Bone marrow (tissue), 2 donors: ENCODE measurements around the gene KPRP.

Experiments used
- DNase-seq, 2 donors: peaks; one replicate each; lab custom pipeline; 2025; lab: John Stamatoyannopoulos, UW

The KPRP gene, protein sequence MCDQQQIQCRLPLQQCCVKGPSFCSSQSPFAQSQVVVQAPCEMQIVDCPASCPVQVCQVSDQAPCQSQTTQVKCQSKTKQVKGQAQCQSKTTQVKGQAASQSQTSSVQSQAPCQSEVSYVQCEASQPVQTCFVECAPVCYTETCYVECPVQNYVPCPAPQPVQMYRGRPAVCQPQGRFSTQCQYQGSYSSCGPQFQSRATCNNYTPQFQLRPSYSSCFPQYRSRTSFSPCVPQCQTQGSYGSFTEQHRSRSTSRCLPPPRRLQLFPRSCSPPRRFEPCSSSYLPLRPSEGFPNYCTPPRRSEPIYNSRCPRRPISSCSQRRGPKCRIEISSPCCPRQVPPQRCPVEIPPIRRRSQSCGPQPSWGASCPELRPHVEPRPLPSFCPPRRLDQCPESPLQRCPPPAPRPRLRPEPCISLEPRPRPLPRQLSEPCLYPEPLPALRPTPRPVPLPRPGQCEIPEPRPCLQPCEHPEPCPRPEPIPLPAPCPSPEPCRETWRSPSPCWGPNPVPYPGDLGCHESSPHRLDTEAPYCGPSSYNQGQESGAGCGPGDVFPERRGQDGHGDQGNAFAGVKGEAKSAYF

DNA sequence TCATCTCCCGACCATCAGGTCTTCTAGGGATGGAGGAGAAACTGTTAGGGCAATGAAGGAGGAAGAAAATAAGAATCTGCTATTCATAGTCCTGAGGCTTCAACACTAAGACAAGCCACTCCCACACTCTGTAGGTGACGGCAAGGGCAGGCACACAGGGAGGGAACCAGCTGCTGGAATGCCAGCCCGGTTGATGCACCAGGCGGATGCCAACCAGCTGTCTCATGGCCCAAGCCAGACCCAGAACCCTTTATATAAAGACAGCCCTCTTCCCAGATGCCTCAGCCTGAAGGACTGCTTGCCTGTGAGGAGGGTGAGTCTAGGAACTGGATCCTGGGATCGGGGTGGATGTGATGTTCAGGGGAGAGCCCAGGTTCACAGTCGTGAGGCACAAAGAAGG is at the start of gene KPRP:
TSS of gene KPRP (plus strand) at position 279 of the 400 bp plus-strand sequence. CDS start 1,564 bp downstream, outside the sequence.
- no peak for DNase-seq

DNA sequence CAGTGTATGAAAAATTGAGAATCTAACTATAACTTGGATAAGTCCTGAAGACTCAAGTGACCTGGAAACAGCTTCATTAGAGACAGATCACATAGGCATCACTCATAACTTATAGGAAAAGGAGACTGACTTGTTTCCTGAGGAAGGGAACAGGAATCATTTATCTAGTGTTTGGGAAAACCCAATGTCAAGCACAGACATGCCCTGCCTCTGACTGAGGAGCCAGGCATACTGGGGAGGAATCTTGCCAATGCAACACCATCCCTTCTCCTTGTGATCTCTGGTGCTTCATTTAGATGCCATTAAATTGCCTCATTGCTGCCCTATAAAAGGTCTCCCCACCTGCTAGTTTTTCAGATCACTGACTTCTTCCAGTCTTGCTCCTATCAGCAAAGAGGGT is 39.6 kb upstream of the KPRP start:
- DNase-seq, result no peak

DNA sequence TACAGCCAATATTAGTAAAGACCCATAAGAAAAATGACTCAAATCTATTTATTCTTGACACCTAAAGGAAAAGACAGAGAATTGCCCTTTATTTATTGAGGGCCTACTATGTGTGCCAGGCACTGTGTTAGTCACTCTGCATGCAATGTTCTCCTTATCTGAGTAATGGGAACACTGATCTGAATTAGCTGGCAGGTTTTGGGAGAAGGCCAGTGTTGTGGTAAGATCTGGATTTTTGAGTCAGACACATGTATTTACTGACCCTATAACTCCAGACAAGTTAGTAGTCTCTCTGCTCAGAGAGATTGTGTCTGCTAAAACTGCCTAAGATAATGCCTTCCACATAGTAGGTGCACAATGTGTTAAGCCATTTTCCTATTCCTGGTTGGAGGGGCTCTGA is 32.6 kb upstream of the KPRP start:
- no peak for DNase-seq

DNA sequence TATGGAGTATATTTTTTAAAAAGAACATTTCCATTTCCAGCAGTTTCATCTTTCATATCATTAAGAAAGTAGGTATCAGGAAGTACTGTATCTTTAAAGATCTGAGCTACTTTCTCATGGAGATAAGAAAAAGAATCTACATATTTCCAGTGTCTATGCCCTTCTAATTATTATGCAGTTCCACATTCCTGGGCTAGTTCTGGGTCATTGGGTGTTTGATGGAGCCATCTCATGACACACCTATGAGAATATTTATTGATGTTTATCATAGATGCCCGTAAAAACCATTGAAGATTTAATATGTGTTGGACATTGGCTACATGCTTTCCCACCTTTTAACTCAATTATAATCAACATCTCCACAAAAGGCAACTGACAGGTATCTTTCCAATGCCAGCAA is 28.8 kb upstream of the KPRP start:
- no peak for DNase-seq

DNA sequence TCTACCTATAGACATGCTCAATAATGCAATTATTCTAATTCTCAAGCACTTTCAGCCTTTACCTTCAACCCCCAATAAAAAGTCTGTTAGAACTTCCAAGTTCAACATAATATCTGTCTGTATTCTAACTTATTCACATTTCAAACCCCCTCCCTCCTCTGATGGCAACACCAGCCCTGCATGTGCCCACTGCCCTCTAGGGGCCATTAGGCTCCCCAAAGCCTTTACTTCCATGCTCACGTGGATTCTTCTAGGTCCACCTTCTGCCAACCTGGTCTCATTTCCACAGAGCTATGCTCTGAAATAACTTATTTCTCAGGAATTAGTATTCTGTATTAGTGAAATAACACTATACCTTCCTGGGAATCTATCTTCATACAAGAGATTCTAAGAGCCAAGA is 22.2 kb upstream of the KPRP start:
- DNase-seq, result no peak

DNA sequence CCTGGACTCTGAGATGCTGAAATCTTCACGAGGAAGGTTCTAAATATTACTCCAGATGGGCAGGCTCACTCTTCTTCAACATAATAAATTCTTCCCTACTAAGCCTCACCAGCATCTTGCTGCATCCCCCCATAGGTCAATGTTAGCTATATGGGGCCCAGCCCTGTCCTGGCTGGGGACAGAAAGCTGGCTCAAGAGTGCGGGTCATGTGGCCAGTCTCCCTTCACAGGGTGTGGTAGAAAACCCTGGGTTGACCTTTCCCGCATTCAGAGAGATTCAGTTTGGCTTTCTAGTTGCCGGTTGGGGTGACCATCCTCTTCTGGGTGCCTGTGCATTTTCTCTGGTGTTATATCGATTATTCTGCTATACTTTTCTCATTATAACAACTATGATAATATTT is 19.8 kb upstream of the KPRP start:
- no peak for DNase-seq

DNA sequence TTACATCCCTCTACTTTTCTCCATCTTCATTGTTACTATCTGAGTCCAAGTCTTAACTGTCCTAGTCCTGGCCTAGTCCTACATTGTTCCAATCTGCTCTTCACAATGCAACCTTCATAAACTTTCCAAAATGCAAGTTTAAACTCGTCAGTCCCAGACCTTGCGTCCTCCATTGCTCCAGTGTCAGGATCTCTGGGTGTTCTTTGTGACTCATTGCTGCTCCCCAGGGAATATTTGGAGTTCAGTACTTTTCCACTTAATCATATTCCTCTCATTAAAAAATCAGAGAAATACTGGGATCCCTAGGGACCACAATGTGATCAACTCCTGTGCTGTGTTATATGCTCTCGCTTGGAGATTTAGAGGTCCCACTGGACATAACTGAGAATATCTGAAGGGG is 18.0 kb upstream of the KPRP start:
- DNase-seq, result no peak

DNA sequence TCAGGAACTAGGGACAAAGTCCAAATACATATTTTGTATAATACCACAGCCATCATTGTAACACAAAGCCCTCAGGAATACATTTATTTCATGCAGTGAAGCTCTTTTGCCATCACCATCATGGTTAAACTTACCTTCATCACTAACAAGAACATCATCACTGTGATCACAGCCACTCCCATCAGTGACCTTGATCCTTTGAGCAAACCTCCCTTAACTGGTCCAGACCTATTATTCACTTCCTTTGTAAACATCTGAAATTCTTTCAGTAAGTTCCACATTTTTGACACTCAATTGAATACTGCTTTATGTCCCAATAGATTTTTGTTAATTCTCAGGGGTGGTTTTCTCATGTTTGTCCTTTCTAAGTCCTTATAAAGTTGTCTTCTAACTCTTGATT is 16.2 kb upstream of the KPRP start:
- DNase-seq, result no peak

DNA sequence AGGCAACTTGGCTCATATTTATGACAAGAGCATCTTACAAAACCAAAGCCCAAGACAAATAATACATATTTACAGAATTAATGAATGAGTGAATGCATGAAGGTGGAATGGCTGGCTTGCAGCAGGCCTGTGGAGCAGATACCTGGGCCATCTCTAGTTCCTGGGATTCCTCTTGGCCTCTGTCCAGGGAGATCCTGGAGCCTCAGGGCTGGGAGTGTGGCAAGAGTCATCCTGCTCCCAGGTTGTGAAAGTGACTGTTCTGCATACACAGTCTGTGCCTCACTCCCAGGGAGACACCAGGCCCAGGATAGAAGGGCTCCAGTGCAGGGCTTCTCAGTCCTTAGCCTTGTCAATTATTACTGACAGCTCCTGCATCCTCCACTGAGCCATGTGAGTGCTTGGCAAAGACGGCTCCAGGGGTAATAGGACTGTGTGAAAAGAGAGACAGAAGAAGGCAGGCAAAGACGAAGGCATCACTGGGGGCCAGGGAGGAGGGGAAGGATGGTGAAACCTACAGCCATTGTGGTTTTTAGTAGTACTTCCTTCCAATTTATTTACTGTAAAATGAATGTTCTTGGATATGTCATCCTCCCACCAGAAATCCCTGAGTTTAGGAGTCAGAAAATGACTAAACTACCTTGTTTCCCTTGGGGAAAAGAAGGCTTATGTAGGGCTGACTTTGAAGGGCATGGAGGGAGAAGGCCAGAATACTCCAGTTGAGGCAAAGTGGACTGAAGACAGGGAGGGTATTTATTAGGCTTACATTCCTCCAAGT is 14.3 kb upstream of the KPRP start:
- DNase-seq, result no peak

DNA sequence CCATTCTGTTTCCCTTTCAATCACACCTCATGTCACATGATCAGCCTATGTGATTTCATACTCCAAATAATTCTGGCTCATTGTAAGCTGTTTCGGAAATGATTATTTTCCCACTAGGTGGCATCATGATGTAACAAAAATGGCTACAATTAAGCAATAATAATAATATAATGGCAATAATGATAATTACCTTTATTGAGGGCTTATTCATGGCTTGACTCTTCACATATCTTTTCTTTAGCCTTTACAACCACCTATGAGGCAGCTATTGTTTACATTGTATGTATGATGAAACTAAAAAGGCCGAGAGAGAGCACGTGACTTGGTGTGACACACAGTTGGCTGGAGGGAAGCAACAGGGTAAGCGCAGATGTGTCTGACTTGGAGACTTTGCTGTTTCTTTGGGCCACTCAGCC is 12.5 kb upstream of the KPRP start:
- DNase-seq, result no peak

DNA sequence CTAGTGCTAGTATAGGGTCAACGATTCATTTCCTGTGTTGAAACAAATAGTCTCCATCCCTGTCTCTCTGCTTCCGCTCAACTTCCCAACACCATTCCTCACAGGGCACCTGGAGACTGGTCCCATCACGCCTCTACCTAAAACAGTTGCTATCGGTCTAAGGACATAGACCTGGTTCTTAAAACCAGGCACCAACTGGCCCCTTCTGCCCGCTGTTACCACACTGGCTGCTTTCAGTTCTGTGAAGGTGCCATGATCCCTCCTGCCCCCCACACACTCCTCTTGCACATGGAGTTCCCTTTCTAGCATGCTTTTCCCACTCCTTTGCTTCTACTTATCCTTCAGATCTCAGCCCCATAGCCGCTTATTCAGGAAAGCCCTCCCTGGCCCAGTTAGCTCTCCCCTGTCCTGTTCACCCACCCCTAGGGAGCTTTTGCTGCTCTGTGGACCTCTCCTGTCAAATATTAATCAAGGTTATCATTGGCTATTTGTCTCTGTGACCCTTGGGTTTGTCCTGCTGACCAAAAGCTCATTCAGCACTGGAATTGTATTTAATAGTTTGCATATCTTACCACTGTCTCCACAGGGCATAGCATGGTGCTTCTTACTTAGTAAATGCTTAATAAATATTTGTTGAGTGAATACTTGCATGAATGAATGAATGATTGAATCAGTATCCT is 11.9 kb upstream of the KPRP start:
- no peak for DNase-seq

DNA sequence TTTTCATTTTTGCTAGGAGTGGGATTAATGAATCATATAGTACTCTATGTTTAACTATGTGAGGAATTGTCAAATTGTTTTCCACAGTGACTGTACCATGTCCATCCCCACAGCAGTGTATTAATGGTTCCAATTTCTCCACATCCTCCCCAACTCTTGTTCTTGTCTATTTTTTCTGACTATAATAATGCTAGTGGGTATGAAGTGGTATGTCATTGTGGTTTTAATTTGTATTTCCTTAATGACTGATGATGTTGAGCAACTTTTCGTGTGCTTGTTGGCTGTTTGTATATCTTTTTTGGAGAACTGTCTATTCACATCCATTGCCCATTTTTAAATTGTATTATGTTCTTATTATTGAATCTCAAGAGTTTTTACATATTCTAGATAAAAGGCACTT is 10.0 kb upstream of the KPRP start:
- no peak for DNase-seq

DNA sequence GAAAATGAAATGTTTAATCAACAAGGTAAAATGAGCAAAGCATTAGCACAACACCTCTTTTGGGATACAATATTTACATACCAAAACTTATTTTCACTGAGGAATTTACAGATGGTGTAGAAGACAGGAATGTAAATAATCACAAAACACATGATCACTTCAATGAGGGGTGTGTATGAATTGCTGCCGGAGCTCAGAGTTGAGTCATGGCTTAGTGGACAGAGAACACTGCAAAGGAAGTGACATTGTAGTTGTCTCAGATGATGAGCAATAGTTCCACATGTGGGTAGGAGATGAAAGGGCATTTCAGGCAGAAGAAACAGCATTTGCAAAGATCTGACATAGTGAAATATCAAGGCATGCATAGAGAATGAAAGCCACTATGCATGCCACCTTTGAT is 5.6 kb upstream of the KPRP start:
- no peak for DNase-seq

DNA sequence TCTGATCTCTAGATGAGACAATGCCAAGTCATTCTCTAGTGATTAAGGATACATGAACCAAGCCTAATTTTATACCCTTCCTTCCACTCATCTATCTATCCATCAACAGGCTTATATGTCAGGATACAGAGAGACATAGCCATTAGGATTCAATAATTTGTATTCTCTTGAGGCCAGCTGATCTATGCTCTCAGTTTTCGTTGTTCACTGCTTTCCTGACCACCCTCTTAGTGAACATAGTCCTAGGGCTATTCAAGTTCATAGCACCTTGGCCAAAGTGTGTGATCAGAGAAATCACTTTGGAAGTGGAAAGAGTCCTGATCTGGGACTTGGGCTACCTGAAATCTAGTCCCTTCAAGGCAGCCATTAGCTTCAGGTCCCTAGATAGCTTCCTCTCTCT is 4.2 kb upstream of the KPRP start:
- no peak for DNase-seq

DNA sequence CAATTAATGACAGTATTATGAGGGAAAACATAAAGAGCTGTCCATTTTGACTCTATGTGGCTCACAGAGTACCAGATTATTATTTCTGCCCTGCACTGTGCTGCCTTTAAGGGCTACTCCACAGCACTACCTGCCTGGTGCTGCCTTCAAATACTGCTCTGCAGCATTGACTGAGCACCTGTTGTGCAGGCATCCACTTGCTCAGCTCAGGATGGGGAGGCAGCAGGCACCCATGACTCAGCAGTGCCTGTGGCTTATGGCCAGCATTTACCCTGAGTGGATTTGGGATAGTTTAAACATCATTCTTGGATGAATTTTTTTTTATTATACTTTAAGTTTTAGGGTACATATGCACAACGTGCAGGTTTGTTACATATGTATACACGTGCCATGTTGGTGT is 953 bp upstream of the KPRP start:
- DNase-seq, result no peak

DNA sequence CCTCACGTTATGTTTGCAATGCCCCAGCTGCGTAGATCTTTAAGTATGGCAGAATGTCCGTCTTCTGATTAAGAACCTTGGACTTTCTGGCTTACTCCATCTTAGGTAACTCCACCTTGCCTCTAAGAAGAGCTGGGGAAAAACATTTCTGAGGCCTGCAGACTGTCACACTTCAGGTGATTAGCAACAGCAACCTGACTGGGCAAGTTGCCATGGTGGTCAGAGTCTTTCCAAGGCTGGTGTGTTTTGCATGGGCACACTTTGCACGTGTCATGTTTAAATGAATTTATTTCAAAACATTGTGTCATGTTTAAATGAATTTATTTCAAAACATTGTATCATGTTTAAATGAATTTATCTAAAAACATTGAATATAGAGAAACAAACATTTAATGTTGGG is 811 bp downstream of the KPRP start:
- no peak for DNase-seq

DNA sequence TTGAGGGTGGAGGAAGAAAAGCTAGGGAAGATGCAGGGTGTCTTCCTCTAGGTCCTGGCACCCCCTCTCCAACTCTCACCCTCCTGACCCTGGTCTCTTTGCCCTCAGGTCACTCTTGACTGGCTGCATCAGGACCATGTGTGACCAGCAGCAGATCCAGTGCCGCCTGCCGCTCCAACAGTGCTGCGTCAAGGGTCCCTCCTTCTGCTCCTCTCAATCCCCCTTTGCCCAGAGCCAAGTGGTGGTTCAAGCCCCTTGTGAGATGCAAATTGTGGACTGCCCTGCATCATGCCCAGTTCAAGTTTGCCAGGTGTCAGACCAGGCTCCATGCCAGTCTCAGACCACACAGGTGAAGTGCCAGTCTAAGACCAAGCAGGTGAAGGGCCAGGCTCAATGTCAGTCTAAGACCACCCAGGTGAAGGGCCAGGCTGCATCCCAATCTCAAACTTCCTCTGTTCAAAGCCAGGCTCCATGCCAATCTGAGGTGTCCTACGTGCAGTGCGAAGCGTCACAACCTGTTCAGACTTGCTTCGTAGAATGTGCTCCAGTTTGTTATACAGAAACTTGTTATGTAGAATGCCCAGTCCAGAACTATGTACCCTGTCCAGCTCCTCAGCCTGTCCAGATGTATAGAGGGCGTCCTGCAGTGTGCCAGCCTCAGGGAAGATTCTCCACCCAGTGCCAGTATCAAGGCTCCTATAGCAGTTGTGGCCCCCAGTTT is 1.8 kb downstream of the KPRP start:
- DNase-seq, result no peak

DNA sequence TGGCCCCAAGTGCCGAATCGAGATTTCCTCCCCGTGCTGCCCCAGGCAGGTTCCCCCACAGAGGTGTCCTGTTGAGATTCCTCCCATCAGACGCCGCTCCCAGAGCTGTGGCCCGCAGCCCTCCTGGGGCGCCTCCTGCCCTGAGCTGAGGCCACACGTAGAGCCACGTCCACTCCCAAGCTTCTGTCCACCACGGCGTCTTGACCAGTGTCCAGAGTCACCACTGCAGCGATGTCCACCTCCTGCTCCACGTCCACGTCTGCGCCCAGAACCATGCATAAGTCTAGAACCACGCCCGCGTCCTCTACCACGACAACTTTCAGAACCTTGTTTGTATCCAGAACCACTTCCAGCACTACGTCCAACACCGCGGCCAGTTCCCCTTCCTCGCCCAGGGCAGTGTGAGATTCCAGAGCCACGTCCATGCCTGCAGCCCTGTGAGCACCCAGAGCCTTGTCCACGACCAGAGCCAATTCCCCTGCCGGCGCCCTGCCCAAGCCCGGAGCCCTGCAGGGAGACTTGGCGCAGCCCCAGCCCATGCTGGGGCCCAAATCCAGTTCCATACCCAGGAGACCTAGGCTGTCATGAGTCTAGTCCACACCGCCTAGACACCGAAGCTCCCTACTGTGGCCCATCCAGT is 2.8 kb downstream of the KPRP start:
- DNase-seq, result no peak

DNA sequence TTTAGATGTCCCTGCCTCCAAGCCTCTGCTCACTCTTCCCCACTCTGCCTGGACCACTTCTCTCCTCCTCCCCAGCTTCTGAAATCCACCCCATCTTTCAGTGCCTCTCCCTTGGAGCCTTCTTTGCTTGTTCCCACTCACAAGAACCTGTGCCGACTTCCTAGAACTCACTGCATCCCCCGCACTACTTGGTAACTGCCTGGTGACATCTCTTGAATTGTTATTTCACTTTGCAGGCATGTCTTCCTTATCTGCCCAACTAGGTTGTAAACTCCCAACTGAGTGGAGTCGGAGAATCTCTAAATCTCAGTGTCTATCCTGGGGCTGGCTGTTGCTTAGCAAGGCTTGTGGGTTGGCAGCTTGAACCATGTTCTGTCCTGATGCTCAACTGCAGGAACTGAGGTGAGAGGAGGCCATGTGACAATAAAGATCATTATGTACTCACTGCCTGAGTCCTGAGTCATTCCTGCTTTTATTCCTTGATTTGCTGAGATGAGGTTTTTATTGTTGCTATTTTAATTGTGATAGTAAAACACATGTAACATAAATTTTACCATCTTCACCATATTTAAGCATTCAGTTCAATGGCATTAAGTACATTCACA is 3.9 kb downstream of the KPRP start:
- DNase-seq, result no peak

DNA sequence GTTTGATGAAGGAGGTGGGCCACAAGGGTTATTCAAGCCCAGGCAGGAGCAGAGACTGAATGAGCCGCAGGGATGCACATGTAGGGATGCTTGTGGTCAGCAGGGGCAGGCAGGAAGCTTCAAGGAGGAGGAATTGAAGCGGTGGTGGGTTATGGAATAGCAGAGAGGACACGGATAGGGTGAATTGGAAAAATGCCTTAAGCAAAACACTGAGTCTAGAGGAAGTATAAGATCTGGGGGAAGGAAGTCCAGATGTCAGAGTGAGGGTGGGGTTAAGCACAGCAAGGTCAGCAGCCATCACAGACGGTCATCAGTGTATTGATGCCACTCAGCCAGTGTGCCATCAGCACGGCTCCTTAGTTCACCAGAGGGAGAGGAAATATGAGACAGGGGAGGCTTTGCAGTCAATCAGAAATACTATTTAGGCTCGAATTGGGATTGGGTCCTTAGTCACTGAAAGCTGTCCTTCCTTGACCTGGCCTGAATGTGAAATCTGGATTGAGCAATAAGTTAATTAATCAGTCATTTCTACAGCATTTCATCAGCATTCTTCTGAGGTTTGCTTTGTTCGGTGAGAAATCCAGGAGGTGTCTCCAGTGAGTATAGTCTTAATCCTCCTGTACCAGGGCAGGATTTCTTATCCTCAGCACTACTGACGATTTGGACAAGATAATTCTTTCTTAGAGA is 11.2 kb downstream of the KPRP start:
- no peak for DNase-seq
